Fibroblast of skin of back (primary cell): ENCODE data around the gene PRDM13.
"Not testable (repeated sequence)": the region's sequence is repeated elsewhere in the genome, so short reads cannot be mapped to it uniquely, and the experiment has no call there.

Source experiments
- DNase-seq: peaks from one replicate; pipeline ENCODE4 v3.0.0-alpha.2; 2013

Gene PRDM13

DNA sequence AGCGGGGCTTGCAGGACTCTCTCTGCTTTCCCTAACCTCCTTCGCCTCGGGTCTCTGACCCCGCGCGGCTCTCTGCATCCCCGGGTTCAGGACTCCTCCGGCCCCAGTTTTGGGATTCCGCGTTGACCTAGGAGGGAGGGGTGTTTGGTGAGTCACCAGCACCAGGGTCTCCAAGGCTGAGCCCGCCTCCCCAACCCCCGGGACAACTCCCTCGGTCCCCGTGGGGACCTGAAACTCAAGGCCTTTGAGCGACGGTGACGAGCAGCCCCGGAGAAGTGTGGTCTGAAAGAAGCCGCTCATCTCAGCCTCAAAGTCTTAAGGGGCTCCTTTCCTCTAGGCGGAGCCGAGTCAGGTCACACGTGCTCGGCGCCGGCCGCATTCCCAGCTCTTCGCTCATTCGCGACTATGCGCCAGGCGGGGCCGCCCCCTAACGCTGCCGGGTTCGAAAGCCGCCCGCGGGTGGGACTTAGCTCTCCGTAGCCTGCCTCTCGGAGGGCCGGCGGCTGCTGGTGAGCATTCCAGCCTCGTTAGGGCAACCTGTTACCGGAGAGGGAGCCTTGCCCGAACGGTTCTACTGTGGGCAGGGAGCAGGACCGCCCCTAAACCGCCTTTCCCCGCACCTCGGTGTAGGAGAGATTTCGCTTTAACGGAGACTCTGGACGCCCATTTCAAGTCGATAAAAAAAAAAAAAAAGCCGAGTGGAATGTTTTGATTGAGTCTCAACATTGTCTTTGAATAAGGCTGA lies 3.0 kb upstream of the PRDM13 start:
- peak; percentile 26 for DNase-seq

DNA sequence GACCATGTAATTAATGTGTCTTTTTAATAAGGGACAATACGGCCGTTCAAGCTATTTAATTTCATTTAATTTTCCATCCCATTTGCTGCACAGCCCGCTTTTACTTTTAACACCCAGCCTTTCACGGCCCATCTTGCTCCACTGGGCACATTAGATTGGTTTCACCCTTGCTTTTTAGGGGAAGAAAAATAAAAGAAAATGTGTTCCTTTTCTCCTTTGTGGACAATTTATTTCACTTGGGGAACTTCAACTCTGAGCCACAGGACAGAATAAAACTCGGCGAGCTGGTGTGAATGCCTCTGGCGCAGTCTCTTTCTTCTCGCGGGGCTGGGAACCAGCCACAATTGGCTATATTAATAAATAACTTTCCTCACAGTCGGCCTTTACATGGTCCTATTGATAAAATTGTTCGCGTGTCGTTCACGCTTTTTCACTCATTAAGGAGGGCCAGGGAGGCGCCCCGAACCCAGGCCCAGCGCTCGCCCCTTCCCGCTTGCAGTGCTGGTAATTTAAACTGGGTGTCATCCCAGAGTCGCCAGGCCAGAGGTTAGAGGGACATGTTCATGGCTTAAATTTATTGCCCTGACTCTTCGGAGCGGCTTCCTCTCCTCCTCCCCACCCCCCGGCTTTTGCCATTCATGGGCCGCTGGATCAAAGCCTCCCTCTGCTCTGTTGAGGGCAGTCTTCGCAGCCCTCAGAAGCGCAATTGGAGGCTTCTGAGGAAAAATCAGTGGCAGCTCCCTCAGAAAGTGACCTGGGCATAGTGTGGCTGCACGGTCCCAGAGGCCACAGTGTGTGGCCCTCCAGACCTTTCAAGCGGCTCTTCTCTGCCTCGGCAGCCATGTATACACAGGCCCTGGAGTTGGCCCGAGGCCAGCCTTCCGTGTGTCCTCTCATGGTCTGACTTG lies 2.2 kb upstream of the PRDM13 start:
- no peak for DNase-seq

DNA sequence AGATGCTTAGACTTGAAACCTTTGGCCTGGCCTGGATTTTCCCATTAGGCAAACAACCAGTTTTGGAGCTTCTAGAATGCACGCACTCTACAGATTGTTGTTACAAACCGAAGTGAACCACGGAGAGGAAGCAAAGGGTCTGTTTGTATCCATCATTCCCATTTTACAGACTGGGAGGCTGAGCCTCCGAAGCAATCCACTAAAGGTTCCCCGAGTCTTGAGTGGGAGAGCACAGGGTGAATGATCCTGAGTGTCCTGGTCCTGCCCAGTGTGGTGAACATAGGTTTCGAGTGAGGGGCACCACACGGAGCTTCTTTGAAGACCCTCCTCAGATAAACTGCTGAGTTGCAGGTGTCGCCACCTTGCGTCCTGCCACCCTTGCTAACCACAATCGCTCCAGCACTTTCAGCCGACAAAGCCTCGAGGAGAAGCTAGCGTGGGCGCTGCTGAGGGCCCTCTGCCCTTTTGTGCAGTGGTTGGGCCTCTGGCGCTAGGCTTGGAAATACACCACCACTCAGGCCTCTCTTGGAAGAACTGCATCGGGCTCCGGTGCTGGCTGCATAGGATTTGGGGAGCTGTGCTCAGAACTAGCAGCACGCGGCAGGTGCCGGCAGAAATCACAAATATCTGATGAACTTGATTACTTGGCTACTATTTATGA lies 1.4 kb upstream of the PRDM13 start:
- no peak for DNase-seq

DNA sequence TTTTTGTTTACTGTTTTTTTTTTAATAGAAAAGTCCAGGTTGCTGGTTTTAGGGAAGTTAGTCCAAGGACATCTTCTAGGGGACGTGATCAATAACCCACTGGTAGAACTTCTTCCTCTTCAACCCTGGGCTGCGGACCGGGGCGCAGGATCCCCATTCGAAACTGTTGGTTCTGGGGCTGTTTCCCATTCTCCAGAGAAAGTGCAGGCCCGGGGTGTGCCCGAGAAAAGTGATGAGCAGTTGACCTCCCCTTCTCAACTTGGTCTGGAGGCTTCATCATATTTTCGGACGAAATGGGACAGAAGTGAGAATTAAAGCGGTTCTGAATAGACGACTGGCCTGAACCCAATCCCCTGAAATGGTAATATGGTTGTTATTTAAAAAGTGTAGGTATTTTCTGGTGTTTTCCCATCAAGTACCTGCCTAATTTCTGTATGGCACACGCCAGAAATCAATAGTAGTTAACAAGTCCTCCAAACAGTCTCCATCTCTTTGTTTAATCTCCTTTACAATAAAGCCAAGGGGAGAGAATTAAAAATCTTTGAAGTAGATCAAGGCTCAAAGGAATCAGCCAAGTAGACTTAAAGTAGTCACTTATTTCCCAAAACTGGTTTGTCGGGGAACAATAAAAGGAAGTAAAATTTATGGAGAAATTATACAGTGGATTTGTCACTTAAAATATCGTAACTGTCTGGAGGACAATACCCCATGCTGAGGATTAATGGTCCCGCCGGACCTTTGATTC lies 550 bp upstream of the PRDM13 start:
- no peak for DNase-seq

DNA sequence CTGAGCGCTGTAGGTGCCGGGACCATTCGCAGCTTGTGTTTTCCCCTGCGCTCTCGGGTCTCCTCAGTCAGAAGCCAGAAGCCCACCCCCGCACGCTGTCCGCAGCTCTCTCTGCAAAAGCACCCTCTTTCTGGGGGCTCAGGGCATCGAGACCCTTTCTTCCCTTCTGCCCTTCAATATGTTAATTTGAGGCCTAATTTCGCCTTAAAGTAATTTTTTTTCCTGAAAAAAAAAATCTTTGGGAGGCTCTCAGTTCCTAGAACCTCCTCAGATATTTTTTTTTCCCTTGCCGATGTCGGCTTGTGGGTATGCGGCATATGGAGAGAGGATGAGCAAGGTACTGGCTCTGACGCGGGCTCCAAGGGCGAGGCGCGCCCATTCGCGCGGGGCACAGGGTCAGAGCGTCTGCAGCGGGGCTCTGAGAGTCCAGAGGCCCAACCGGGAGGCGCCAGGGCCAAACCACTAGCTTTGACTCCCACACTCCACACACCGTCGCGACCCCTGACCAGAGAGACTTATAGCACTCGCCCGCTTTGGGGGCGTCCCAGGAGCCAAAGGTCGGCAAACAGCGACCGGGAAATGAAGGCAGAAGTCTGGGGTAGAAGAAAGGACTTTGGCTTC lies 893 bp downstream of the PRDM13 start:
- DNase-seq: no peak

DNA sequence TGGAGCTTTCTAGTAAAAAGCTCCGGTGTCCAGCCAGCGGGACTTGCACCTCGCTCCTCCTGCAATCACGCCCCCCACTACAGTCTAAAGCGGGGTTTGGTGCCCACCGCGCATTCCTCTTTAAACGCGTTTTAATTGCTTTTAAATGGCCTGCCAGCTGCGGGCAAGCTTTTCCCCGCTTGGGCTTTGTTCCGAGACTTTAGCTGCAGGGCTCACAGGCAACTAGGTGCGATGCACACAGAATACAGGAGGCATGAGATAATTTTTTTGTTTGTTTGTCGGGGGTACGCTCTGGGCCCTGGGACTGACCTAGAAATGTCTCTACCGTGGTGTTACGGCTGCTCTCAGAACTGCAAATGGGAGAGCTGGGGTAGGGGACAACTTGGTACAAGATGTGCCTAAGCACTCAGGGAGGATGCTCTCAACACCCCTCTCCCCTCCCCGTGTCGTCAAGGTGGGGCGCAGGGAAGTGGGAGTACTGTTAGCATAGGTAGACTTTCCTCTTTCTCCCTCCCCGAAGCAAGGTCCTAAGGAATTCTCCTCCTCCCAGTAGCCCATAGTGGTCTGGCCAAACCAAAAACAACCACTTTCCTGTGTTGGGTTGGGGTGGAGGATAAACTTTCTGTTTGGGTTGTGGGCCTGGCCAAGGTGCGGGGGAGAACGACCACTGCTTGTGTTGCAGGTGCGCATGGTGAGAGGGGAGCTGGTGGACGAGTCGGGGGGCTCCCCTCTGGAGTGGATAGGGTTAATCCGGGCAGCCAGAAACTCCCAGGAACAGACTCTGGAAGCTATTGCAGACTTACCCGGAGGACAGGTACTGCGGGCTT lies 1.6 kb downstream of the PRDM13 start:
- no peak for DNase-seq

DNA sequence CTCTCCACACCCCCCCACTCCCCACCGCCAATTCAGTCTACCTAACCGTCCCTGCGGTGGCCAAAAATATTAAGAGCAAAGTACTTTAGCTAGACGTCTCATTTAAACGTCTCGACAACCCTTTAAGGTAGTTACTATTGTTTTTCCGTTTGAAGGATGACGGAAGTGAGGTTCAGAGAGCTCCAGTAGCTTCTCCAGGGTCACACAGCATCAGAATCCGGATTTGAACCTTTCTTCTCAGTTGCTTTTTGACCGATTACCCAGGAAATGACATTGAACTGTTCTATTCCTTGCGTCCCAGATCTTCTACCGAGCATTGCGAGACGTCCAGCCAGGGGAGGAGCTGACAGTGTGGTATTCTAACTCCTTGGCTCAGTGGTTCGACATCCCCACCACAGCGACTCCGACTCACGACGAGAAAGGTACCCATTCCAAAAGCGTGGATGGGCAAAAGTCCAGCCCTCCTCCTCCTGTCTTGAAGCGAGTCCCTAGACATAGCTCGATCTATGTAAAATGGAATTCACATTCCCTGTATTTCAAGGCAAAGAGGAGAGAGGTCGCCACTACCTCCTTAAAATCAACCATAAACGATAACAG lies 2.4 kb downstream of the PRDM13 start:
- no peak for DNase-seq

DNA sequence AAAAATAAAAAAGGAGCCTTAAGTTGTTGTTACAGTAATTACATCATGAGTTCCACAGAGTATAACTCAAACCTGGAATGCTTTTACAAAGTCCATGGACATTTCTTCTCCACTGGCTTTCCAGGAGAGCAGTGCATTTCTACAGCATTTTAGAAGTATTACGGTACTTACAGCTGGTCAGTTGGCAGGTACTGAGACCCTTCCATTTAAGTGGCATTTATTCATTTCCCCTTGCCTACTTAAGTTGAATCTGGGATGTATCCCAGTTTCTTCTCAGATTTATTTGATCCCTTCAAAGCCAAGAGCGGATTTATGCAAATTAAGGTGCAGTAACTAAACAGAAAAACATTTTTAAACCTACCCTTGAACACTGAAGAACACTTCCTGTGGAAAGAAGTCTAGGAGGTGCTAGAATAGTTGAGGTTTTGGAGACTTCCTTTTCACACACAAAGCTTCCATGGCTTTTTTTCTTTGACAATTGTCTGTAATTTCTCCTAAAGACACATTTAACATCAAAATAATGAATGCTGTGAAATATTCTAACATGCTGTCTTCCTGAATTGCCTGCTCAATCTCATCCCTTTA lies 3.4 kb downstream of the PRDM13 start:
- DNase-seq: no peak

DNA sequence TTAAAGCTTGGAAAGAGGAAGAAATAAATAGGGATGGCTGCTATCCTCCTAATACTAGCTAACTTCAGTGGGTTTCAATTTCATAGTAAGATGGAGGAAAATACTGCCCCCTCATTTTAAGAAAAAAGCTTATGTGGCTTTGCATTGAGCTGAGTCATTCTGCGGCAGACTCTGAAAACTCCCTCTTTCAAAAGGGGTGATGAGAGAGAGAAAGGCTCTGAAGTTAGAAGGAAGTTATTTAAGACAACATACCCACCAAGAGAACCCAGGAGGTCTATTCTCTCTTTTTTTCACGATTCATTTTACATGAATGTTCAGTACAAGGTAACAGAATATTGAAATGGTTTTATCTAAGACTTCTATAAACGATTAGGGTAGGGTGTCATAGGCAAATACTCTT lies 4.5 kb downstream of the PRDM13 start:
- DNase-seq: no peak

DNA sequence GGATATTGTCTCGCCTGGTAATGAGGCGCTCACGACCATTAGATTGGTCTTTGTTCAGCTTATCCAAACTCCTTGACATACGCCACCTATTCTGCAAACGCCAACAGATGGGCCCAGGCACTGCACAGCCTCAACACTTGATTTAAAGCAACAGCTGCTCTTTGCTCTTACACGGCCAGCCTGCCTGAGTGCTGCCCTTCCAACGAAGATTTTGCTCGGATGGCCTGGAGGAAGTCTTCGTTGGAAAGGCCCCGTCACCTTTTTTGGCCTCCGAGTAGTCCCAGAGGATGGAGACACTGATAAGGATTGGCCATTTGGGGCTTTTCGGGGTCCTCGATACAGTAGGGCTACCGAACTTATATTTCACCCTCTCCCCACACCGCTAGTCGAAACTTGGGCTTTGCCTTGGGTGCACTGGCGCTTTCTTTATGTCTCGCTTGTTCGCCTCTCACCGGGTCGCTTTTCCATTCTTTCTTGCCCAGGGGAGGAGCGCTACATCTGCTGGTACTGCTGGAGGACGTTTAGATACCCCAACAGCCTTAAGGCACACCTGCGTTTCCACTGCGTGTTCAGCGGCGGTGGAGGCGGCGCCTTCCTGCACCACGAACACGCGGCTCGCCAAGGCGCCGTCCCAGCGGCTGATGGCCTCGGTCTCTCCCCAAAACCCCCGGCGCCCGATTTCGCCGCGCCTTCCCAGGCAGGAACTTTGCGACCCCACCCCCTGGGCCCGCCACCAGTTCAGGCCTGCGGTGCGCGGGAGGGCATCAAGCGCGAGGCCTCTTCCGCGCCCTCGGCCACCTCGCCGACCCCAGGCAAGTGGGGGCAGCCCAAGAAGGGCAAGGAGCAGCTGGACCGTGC lies 6.1 kb downstream of the PRDM13 start:
- no peak for DNase-seq

DNA sequence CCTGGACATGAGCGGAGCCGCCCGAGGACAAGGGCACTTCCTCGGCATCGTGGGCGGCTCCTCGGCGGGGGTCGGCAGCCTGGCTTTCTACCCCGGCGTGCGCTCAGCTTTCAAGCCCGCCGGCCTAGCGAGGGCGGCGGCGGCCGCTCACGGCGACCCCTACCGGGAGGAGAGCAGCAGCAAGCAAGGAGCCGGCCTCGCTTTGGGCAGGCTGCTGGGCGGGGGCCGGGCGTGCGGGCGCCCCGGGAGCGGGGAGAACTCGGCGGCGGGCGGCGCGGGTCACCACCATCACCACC lies 6.7 kb downstream of the PRDM13 start:
- peak; percentile 39 for DNase-seq

DNA sequence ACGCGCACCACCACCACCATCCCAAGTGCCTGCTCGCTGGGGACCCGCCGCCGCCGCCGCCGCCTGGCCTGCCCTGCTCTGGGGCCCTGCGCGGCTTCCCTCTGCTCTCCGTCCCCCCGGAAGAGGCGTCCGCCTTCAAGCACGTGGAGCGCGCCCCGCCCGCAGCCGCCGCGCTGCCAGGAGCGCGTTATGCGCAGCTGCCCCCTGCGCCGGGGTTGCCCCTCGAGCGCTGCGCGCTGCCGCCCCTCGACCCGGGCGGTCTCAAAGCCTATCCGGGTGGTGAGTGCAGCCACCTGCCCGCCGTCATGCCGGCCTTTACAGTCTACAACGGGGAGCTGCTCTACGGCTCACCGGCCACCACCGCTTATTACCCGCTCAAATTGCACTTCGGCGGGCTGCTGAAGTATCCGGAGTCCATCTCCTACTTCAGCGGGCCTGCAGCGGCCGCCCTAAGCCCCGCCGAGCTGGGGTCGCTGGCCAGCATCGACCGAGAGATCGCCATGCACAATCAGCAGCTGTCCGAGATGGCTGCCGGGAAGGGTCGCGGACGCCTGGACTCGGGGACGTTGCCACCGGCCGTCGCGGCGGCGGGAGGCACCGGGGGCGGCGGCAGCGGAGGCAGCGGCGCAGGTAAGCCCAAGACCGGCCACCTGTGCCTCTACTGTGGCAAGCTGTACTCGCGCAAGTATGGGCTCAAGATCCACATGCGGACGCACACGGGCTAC lies 7.2 kb downstream of the PRDM13 start:
- no peak for DNase-seq

DNA sequence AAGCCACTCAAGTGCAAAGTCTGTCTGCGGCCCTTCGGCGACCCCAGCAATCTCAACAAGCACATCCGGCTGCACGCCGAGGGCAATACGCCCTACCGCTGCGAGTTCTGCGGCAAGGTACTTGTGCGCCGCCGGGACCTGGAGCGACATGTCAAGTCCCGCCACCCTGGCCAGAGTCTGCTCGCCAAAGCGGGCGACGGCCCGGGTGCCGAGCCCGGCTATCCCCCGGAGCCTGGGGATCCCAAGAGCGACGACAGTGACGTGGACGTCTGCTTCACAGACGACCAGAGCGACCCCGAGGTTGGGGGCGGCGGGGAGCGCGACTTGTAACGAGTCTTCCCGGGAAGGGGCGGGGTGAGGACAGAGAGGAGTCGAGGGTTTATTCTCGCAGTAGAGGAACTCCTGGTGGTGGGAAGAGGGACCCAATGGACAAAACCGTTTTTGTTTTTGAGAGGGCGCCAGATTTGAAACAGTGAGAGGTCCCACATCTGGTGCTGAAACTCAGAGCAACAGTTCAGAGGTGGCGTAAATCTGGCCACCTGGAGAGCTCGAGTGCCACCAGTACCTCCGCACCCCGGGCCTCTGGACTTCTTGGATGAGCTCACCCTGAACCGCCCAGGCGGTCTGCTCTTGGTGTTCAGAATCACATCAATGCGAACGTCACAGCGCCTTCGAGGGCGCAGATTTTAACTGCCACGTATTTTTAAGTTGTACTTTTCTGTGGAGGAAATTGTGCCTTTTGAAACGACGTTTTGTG lies 8.0 kb downstream of the PRDM13 start:
- DNase-seq: no peak

DNA sequence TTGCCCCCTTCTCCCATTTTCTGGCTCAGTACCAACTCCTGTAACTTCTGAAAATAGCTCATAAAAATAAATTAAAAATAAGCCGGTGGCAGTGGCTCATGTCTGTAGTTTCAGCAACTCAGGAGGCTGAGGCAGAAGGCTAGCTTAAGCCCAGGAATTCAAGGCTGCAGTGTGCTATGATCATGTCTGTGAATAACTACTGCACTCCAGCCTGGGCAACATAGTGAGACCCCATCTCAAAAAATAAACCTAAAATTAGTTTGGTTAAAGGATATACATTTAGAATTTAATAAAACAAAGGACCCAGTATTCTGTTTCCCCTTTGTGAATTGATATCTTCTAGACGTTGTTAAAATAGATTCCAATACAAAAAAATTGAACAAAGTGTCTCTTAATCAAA lies 10.5 kb downstream of the PRDM13 start:
- no peak for DNase-seq

DNA sequence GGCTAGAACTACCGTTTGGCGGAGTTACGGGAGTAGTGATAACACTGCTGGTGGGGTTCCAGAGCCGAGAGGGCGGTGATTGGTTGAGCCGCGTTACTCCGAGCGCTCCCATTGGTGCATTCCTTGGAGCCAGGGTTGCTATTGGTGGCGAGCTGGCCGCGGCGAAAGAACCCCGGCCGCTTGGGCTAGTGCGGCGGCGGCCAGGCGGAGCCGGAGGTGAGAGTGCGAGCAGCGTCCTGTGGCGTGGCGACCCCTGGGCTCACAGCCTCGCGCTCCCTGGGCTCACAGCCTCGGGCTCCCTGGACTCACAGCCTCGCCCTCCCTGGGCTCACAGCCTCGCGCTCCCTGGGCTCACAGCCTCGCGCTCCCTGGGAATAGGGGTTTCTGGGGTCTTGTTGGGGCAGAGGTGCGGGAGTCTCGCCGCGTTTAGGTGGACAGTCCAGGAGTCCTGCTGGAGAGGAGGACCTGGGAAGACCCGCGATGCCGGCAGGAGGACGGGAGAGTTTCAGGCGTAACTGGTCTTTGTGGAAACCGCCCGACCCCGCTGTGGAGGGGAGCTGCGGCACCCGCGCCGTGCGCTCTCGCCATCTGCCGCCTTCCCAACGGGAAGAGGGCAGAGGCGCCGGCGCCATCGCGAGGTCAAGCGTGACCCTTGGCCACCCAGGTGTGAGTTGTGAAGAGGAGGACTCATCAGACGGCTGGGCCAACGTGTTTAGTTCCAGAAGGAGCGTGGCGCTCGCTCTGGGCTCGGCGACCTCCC lies 12.2 kb downstream of the PRDM13 start:
- DNase-seq: no peak

DNA sequence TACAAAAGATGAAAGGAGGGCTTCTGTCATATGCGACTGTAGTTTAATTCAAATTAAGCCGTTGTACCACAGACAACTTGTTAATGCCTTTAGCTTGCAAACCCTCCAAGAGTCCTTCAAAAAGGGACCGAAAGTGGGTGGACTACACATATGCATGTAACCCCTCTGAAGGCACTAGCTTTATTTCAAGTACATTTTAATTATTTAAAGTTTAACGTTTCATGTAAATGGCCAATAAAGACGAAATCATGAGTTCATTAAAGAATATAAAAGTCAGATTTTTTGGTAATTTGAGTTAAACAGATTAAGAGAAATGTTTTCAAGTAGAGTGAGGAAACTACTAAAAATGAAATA lies 12.8 kb downstream of the PRDM13 start:
- DNase-seq: no peak

DNA sequence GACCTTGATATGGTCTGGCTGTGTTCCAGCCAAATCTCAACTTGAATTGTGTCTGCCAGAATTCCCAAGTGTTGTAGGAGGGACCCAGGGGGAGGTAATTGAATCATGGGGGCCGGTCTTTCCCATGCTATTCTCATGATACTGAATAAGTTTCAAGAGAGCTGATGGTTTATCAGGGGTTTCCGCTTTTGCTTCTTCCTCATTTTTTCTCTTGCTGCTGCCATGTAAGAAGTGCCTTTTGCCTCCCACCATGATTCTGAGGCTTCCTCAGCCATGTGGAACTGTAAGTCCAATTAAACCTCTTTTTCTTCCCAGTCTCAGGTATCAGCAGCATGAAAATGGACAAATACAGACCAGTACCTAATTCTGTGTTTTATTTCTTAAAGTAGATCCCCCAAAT lies 15.4 kb downstream of the PRDM13 start:
- not testable (repeated sequence) for DNase-seq

DNA sequence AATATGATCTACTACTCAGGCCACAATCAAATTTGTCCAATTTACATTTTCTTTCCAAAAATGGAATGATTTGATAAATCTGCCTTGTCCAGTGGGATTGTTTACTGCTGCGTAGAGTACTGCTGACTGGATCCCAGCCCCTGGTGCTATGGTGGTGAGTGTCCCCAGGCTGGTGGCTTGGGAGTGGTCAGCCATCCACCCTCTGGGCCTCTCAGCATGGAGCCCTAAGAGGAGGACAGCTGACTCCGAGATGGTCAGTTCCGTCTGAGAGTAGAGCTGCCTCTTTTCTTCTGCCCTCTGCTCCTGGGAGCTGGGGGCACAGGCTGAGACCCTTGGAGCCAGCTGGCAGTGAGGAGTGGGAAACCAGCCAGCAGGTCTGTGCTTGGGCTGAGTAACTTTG lies 22.7 kb downstream of the PRDM13 start:
- no peak for DNase-seq
